Measurements from ENCODE around the gene MAPRE2.

The MAPRE2 gene

DNA sequence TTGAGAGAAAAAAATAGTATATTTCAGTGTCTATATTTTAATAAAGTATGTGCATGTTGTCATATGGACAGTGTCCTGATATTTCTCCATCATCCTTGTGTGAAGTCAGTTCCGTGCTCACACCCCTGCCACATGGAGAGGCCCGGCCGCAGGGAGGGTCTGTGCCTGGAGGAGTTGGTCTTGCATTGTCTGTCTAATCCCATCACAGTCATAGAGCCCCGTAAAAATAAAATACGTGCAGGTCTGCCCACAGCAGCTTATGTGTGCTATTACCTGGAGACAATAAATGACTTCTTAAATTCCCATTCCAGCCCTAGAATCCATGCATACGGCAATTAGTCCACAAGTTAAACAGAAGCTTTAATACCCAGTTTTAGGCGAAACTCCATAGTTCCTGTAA, 20.1 kb downstream of the MAPRE2 start:
- H3F3A ChIP-seq (ENCODE audit: insufficient read depth) = no peaks in the 10 kb centered on the region
- H4K20me1 ChIP-seq (ENCODE audit: low read depth, low read length) = peaks cover 7% of the 10 kb centered on the region; the same call in 1 of the 2 replicates
- TF ChIP-seq, protein P1, sequence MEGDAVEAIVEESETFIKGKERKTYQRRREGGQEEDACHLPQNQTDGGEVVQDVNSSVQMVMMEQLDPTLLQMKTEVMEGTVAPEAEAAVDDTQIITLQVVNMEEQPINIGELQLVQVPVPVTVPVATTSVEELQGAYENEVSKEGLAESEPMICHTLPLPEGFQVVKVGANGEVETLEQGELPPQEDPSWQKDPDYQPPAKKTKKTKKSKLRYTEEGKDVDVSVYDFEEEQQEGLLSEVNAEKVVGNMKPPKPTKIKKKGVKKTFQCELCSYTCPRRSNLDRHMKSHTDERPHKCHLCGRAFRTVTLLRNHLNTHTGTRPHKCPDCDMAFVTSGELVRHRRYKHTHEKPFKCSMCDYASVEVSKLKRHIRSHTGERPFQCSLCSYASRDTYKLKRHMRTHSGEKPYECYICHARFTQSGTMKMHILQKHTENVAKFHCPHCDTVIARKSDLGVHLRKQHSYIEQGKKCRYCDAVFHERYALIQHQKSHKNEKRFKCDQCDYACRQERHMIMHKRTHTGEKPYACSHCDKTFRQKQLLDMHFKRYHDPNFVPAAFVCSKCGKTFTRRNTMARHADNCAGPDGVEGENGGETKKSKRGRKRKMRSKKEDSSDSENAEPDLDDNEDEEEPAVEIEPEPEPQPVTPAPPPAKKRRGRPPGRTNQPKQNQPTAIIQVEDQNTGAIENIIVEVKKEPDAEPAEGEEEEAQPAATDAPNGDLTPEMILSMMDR (IDR thresholded peaks at IDR 0.05; ENCODE audit: insufficient read depth, low read length, poor library complexity, severe bottlenecking) = no peak
- TF ChIP-seq EZH2phosphoT487 (conservative IDR thresholded peaks at IDR 0.05; ENCODE audit: low read length) = no peak
- no peak overlapping the region for H3K27ac ChIP-seq (ENCODE audit: low read depth, low read length)
- H3K9ac ChIP-seq (ENCODE audit: low read length) = no peak overlapping the region
- H3K4me3 ChIP-seq (ENCODE audit: insufficient read depth, low read length, poor library complexity, severe bottlenecking) = no peak overlapping the region
- peaks cover 6% of the 10 kb centered on the region for H3K79me2 ChIP-seq (ENCODE audit: insufficient read depth, low read length)
- H3K36me3 ChIP-seq (ENCODE audit: low read length) = no peaks in the 10 kb centered on the region
- no peaks in the 10 kb centered on the region for H3K27me3 ChIP-seq (ENCODE audit: low read length)
- H3K9me2 ChIP-seq (replicated peaks; ENCODE audit: insufficient read depth, low read length) = no peaks in the 10 kb centered on the region
- no peak overlapping the region for H3K4me2 ChIP-seq (ENCODE audit: low read depth, low read length, poor library complexity, severe bottlenecking)
- H2AFZ ChIP-seq (ENCODE audit: low read depth, low read length, severe bottlenecking) = no peak overlapping the region
- H3K9me3 ChIP-seq (ENCODE audit: insufficient read depth, low read length) = no peaks in the 10 kb centered on the region

DNA sequence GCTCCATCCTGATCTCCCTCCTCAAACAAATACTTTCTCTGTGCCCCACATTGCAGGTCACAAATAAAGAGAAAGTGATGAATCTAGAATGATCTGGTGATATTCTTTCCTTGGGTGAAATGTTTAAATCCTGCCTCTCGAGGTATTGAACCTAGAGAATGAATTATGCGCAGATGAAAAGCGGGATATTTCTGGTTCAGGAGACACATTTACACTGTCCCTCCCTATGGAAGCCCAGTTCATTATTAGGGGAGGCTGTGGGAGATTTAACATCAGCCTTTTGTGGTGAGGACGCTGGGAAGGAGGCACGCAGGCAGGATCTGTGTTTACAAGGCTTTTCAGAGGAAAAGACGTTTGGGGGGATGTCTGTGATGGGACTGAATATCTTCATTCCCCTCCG, 20.6 kb downstream of the MAPRE2 start:
- H3K9ac ChIP-seq (ENCODE audit: low read length) = no peak overlapping the region
- no peak overlapping the region for H2AFZ ChIP-seq (ENCODE audit: low read depth, low read length, severe bottlenecking)
- H3K9me3 ChIP-seq (ENCODE audit: insufficient read depth, low read length) = no peaks in the 10 kb centered on the region
- no peak overlapping the region for H3K4me2 ChIP-seq (ENCODE audit: low read depth, low read length, poor library complexity, severe bottlenecking)
- TF ChIP-seq, protein P1 (IDR thresholded peaks at IDR 0.05; ENCODE audit: insufficient read depth, low read length, poor library complexity, severe bottlenecking) = no peak
- TF ChIP-seq EZH2phosphoT487 (conservative IDR thresholded peaks at IDR 0.05; ENCODE audit: low read length) = no peak
- H3K9me2 ChIP-seq (replicated peaks; ENCODE audit: insufficient read depth, low read length) = no peaks in the 10 kb centered on the region
- no peak overlapping the region for H3K27ac ChIP-seq (ENCODE audit: low read depth, low read length)
- no peak overlapping the region for H3K4me3 ChIP-seq (ENCODE audit: insufficient read depth, low read length, poor library complexity, severe bottlenecking)
- peaks cover 7% of the 10 kb centered on the region; the same call in 1 of the 2 replicates for H4K20me1 ChIP-seq (ENCODE audit: low read depth, low read length)
- H3K36me3 ChIP-seq (ENCODE audit: low read length) = no peaks in the 10 kb centered on the region
- no peaks in the 10 kb centered on the region for H3F3A ChIP-seq (ENCODE audit: insufficient read depth)
- no peaks in the 10 kb centered on the region for H3K27me3 ChIP-seq (ENCODE audit: low read length)
- H3K79me2 ChIP-seq (ENCODE audit: insufficient read depth, low read length) = peaks cover 6% of the 10 kb centered on the region

DNA sequence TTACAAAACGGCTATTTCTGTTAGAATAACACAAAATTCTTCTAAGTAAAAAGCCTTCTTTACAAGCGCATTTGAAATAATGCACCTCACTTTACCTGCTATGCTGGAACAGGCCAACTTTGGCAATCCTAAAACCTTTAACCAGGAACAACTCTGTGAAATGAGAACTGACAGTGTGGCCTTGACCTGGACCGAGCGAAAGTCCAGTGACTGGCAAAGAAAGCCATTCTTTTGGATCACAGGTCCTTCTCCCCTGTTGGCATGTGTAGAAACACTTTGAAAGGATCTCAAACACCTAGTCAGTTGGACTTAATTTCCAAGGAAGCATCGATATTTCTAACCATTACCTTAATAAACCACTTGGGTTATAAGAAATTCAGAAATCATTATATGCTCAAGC, 21.2 kb downstream of the MAPRE2 start:
- Histone ChIP-seq H3F3A (ENCODE audit: insufficient read depth) (no peaks in the 10 kb centered on the region), H3K27me3 (ENCODE audit: low read length) (no peaks in the 10 kb centered on the region), H2AFZ (ENCODE audit: low read depth, low read length, severe bottlenecking) (no peak overlapping the region), H3K36me3 (ENCODE audit: low read length) (no peaks in the 10 kb centered on the region), H3K27ac (ENCODE audit: low read depth, low read length) (no peak overlapping the region), H3K79me2 (ENCODE audit: insufficient read depth, low read length) (peaks cover 6% of the 10 kb centered on the region; the same call in 1 of the 2 replicates), H3K4me3 (ENCODE audit: insufficient read depth, low read length, poor library complexity, severe bottlenecking) (no peak overlapping the region), H3K9me3 (ENCODE audit: insufficient read depth, low read length) (no peaks in the 10 kb centered on the region), H3K9me2 (replicated peaks; ENCODE audit: insufficient read depth, low read length) (no peaks in the 10 kb centered on the region), H3K4me2 (ENCODE audit: low read depth, low read length, poor library complexity, severe bottlenecking) (no peak overlapping the region), H3K9ac (ENCODE audit: low read length) (no peak overlapping the region), H4K20me1 (ENCODE audit: low read depth, low read length) (0 out of 2 replicates have a peak, but pooled peaks cover 7% of the 10 kb centered on the region)
- TF ChIP-seq EZH2phosphoT487 (conservative IDR thresholded peaks at IDR 0.05; ENCODE audit: low read length) = no peak
- TF ChIP-seq, protein P1 (IDR thresholded peaks at IDR 0.05; ENCODE audit: insufficient read depth, low read length, poor library complexity, severe bottlenecking) = no peak

All from SU-DHL-6 (cell line).